Endodermal cell (in vitro differentiated cells): Measurements from ENCODE around the gene NCAN. TPM values are rescaled to one million over a fixed set of nuclear protein-coding genes. Genes with fewer than 3 reads are reported as not detected.

Experiments
- DNase-seq: peaks from one replicate; pipeline ENCODE4 v3.0.0-alpha.2; 2017
- H3K27ac ChIP-seq: 2 replicates; pipeline ENCODE4 v1.5.1; 2013; ENCODE audit warnings: mild to moderate bottlenecking, low read depth, low read length, moderate library complexity
- H3K27me3 ChIP-seq: 2 replicates; pipeline ENCODE4 v1.6.1; 2013; ENCODE audit warnings: mild to moderate bottlenecking, low read length, moderate library complexity; ENCODE audit not compliant: insufficient read depth, control insufficient read depth, poor library complexity, severe bottlenecking
- H3K36me3 ChIP-seq: 2 replicates; pipeline ENCODE4 v1.7.0; 2013; ENCODE audit warnings: mild to moderate bottlenecking, low read length, moderate library complexity; ENCODE audit not compliant: control insufficient read depth, insufficient read depth
- H3K4me1 ChIP-seq: one replicate; pipeline ENCODE4 v1.7.0; 2013; ENCODE audit warnings: low read length; ENCODE audit not compliant: control insufficient read depth, insufficient read depth
- H3K4me3 ChIP-seq: 2 replicates; pipeline ENCODE4 v1.5.1; 2013; ENCODE audit warnings: mild to moderate bottlenecking, low read length, moderate library complexity
- H3K9ac ChIP-seq: 2 replicates; pipeline ENCODE4 v1.6.1; 2013; ENCODE audit warnings: mild to moderate bottlenecking, low read length, moderate library complexity; ENCODE audit not compliant: poor library complexity, severe bottlenecking; ENCODE audit errors: extremely low read depth
- H3K9me3 ChIP-seq: 2 replicates; pipeline ENCODE4 v1.6.1; 2013; ENCODE audit warnings: mild to moderate bottlenecking, low read length, moderate library complexity; ENCODE audit not compliant: control insufficient read depth
- H3K27ac Mint-ChIP-seq: 2 replicates; pipeline ENCODE4 v1.8.0; 2020; ENCODE audit warnings: mixed read lengths
- H3K27me3 Mint-ChIP-seq: 2 replicates; pipeline ENCODE4 v1.8.0; 2021; ENCODE audit warnings: mild to moderate bottlenecking, mixed read lengths; ENCODE audit not compliant: insufficient read depth
- H3K36me3 Mint-ChIP-seq: 2 replicates; pipeline ENCODE4 v1.8.0; 2020; ENCODE audit warnings: low read depth, mixed read lengths
- H3K4me1 Mint-ChIP-seq: 2 replicates; pipeline ENCODE4 v1.8.0; 2020; ENCODE audit warnings: mixed read lengths
- H3K4me3 Mint-ChIP-seq: 2 replicates; pipeline ENCODE4 v1.8.0; 2020; ENCODE audit warnings: mild to moderate bottlenecking, moderate library complexity, mixed read lengths
- H3K9me3 Mint-ChIP-seq: 2 replicates; pipeline ENCODE4 v1.8.0; 2020; ENCODE audit warnings: mild to moderate bottlenecking, mixed read lengths
- CTCF ChIP-seq: fragments of 200-600 bp; sonication (generic); conservative IDR thresholded peaks from 2 replicates; pipeline ENCODE4 v1.5.0; 2021; ENCODE audit warnings: antibody characterized with exemption, mild to moderate bottlenecking
- WGBS, 2 experiments: methylation state at CpG; one replicate each; pipeline versions ENCODE4 v1.1.5 to v1.1.7; 2013; ENCODE audit warnings: missing lambda C conversion rate in 2 of 2, mixed read lengths in 1 of 2; ENCODE audit not compliant: insufficient coverage in 1 of 2, insufficient read length in 1 of 2; 5-methylcytosine and 5-hydroxymethylcytosine counted together
- total RNA-seq, 2 donors: library from RNA; stranded (reverse); fragmentation: NEBNext Ultra II Directional in 1 of 2; extraction: Animal tissue kit (Norgen Biotek cat#: 25700) in 1 of 2; gene quantifications; 2 replicates in 1 of 2; 3 replicates in 1 of 2; pipeline ENCODE4 v1.2.1, GENCODE V29; 2021

NCAN gene
- total RNA-seq, 2 donors from 2014 or later: 0.77 to 4.2 TPM

- no peaks in the 10 kb centered on the region for H3K27me3 ChIP-seq
These were observed 60.3 kb downstream of the NCAN start for GRCh38 chr19:19271828-19272599.

GRCh38 chr19:19274146-19274545, 62.4 kb downstream of the NCAN start:
- peak; percentile 48 for DNase-seq
- H3K4me3 Mint-ChIP-seq: peak overlapping the region; percentile 56

More at GRCh38 chr19:19271828-19272599, 60.3 kb downstream of the NCAN start:
- peak overlapping the region; percentile 73 for H3K4me3 ChIP-seq
- no peak for TF ChIP-seq CTCF
- WGBS, 2 experiments: 95 to 98% methylated on average over 6 to 8 of the region's 8 CpGs
- peaks cover 11% of the 10 kb centered on the region for H3K36me3 ChIP-seq
- H3K9ac ChIP-seq: no peak overlapping the region
- DNase-seq: no peak
- H3K27me3 Mint-ChIP-seq: peaks cover 37% of the 10 kb centered on the region
- no peaks in the 10 kb centered on the region for H3K9me3 Mint-ChIP-seq
- peaks cover 11% of the 10 kb centered on the region for H3K36me3 Mint-ChIP-seq
- peaks cover 3% of the 10 kb centered on the region for H3K4me1 Mint-ChIP-seq
- no peaks in the 10 kb centered on the region for H3K4me1 ChIP-seq
- H3K4me3 Mint-ChIP-seq: peak overlapping the region; percentile 56
- no peak overlapping the region for H3K27ac ChIP-seq
- H3K9me3 ChIP-seq: no peaks in the 10 kb centered on the region
- H3K27ac Mint-ChIP-seq: no peak overlapping the region

More at GRCh38 chr19:19274146-19274545, 62.4 kb downstream of the NCAN start:
- Mint-ChIP-seq H3K27me3 (peaks cover 28% of the 10 kb centered on the region), H3K9me3 (no peaks in the 10 kb centered on the region), H3K4me1 (peaks cover 3% of the 10 kb centered on the region), H3K27ac (no peak overlapping the region), H3K36me3 (peaks cover 18% of the 10 kb centered on the region)
- no peak for TF ChIP-seq CTCF
- H3K4me1 ChIP-seq: no peaks in the 10 kb centered on the region
- H3K27me3 ChIP-seq: no peaks in the 10 kb centered on the region
- H3K9ac ChIP-seq: no peak overlapping the region
- H3K9me3 ChIP-seq: no peaks in the 10 kb centered on the region
- peaks cover 24% of the 10 kb centered on the region for H3K36me3 ChIP-seq
- 87 to 89% methylated on average over 4 to 8 of the region's 8 CpGs for WGBS, 2 experiments
- H3K4me3 ChIP-seq: no peak overlapping the region
- no peak overlapping the region for H3K27ac ChIP-seq
